HG02759 (cell line): Measurements from ENCODE around the gene GRIN1.
"Not testable (repeated sequence)": the region's sequence is repeated elsewhere in the genome, so short reads cannot be mapped to it uniquely, and the experiment has no call there.

ENCODE experiments used
- ATAC-seq: cut with Tn5 transposase; IDR thresholded peaks from one replicate; pipeline ENCODE4 v1.9.1; 2021; ENCODE audit warnings: mild to moderate bottlenecking, moderate library complexity; ENCODE audit not compliant: unreplicated experiment

Gene GRIN1

DNA sequence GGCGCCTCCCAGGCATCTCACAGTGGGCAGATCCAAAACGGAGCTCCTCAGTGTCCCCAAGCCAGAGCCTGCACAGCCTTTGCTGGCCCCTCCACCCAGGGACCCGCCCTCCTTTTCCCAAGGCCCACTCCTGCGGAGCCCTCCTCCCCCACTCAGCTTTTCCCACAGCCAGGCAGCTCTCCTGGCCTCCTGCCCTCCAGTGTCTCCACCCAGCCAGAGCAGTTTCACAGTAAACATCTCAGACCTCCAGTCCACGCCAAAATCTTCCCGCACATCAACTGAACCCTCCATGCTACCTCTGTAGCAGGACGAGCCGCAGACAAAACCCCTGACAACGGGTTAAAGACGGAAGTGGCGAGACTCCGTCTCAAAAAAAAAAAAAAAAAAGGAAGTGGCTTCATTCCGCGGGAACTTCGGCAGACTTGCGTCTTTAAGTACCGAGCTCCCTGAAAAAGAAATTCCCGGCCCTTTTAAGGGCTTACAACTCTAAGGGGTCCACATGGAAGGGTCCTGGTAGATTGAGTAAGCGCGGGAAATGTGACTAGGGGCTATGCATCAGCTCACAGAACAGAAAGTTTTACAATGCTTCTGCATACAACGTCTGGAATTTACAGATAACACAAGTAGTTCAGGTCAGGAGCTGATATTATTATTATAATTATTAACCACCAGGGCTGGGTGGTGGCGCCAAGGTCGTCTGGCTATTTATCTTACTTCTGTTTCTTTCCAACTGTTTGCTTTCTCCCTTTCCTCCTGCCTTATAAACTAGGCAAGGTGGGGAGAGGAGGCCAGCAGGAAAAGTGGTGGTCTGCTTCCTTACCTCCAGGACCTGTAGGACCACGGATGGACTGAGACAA is 11.4 kb upstream of the GRIN1 start:
- ATAC-seq = no peak

GRCh38 chr9:137128158-137128861 is 10.6 kb upstream of the GRIN1 start:
- no peak for ATAC-seq

DNA sequence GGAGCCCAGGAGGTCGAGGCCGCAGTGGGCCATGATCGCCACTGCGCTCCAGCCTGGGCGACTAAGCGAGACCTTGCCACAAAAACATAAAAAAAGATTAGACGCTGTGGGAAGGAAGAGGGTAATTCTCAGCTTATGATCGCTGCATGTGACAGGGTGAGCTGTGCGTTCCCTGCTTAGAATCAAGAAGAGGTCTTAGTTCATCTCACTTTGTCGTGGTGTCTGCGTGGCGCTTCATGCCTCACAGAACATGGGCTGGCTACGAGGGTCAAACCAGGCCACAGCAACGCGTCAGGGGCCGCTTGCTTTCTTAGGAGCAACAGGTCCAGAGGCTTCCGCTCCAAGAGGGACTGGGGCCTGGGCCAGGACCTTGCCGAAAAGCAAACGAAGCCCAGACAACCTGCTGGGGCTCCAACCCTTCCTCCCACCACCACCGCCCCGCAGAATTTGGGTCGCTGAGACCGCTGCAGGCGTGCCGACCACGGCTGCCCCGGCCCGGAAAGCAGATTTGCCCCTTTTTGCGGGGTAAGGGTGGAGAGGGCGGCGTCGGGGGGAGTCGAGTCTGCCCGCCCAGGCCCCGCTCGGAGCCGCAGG is 10.0 kb upstream of the GRIN1 start:
- peak; percentile 17 for ATAC-seq

DNA sequence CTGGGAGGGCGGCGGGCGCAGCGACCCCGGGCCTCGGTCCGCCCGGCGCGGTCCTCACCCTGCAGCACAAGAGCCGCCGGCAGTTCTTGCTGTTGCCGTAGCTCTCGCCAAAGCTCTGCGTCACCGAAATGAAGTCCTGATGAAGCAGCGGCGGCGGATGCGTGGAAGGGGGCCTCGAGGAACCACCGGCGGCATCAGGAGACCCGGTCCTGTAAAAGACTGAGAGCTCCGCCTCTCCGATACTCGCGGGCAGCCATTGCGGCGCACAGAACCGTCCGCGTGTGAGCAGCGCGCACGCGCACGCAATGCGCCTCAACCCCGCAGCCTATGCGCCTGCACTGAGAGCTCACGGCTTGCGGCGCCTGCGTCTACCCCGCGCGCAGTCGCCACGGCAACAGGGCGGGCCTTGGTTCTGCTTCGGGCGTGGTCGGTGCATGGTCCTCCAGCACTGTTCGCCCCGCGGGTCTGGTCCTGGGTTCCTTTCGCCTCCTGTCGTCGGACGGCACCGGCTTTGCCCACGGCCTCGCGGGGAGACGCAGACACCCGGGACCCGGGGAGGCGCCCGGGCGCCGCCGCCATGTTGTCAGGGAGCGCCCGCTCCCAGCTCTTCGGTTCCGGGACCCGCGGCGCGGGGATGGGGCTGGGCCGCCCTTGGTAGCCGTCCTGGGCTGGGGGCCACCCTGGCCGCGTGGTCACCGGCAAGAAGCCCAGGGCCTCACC is 9.3 kb upstream of the GRIN1 start:
- ATAC-seq = peak; percentile 84

GRCh38 chr9:137130176-137130755 is 8.7 kb upstream of the GRIN1 start:
- peak; percentile 30 for ATAC-seq

- no peak for ATAC-seq
Observed at GRCh38 chr9:137134191-137134590, 4.8 kb upstream of the GRIN1 start.

- ATAC-seq = not testable (repeated sequence)
Observed at GRCh38 chr9:137135154-137135553, 3.8 kb upstream of the GRIN1 start.

DNA sequence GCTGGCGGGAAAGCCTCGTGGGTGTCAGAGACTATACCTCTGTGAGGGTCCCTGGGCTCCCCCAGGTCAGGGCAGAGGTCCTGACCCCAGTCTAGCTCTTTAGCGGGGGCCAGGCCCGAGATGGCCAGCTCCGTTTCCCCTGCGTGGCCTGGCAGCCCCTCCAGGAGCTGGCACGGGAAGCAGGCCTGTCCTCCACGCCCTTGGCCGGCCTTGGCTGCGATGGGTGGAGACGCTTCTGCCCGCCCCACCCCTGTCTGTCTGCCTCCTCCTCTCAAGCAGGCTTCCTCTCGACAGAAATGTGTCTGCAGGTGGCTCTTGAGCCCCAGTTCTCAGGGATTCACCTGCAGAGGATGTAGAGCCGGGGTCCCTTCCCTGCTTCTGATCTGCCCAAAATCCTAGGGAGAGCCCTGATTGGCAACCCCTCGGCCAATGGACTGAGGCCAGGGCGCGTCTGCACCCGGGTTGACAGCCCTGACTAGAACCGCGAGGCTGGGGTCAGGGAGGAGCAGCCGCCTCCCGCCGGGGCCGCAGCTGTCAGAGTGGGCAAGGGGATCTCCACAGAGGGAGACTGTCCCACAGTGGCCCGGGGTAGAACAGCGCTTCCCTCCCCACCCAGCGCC is 2.6 kb upstream of the GRIN1 start:
- no peak for ATAC-seq

GRCh38 chr9:137136881-137137607 is 1.9 kb upstream of the GRIN1 start:
- ATAC-seq = no peak

DNA sequence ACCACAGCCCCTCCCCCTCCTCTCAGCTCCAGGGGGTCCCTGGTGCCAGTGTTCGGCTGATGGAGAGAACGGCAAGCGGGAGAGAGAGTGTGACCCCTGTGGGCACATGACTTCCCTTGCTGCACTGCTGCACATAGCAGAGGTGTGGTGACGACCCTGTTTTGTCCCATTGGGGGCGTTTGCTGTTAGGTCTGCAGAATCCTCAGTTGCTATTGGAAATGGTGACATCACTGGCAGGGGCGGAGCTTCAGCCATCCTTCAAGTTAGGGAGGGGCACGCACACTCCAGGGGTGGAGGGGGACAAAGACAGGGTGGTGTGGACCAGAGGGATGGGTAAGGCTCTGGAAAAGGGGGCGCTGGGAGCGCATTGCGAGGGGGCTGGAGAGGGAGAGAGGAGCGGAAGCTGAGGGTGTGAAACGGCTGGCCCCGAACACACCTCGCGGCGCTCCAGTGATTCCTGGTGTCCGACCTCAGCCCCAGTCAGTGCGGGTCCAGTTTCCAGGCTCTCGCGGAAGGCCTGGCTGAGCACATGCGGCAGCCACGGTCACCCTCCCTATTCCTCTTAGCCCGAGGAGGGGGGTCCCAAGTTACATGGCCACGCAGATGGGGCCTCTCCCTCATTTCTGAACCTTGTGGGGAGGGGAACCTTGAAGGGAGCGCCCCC is 764 bp upstream of the GRIN1 start:
- no peak for ATAC-seq

DNA sequence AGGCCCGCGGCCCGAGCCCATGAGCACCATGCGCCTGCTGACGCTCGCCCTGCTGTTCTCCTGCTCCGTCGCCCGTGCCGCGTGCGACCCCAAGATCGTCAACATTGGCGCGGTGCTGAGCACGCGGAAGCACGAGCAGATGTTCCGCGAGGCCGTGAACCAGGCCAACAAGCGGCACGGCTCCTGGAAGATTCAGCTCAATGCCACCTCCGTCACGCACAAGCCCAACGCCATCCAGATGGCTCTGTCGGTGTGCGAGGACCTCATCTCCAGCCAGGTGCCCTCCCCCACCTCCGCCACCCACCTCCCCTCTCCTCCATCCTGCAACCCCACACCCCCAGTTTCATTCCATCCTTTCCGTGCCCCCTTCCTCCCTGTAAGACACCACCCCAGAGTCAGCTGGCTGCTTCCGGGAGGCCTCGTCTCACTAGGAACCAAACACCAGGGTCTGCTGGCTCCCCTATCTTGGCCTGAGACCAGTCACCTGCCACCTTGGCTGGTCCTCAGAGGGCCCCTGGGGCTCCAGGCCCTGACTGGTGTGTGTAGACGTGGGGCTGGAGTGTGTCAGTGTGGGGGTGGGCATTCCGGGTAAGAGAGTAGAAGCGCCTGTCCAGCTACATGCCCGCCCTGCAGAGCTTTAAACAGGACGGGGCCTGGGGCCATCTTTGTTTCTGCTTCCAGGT is 655 bp downstream of the GRIN1 start:
- no peak for ATAC-seq

DNA sequence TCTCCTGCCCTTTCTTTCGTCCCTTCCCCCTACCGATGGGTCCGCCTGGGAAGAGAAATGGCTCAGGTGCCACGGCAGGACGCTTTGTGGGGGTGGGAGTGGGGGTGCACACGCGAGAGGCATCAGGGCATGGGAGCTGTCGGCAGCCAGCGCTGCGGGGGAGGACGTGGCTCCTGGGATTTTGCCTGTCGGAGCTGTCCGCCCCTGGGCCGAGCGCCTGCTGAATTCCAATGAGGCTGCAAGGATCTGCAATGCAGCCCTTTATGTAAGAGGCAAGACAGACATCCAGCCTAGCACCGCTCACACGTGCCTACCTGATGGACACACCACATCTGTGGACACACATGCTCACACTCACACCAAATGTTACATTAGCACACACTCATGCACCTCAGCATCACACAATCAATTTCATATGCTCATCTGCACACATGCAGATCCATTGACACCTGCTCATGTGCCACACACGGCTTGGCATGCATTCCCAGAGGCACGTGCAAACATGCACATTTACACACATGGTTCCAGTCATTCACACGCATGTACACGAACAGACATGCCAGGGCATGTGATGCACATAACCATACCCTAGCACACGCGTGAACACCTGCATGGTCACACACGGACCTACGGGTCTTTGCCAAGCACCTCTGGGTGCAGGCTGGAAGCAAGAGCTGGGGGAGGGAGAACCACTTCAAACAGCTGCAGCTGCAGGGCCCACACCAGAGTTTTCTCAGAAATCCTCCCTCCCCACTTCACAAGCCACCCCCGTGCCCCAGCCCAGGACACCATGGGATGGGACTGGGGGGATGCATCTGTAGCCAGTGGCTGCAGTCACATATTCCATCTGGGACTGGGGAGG is 1.4 kb downstream of the GRIN1 start:
- ATAC-seq = no peak

GRCh38 chr9:137141050-137141810 is 2.3 kb downstream of the GRIN1 start:
- ATAC-seq = no peak

GRCh38 chr9:137141976-137142936 is 3.3 kb downstream of the GRIN1 start:
- ATAC-seq = no peak

DNA sequence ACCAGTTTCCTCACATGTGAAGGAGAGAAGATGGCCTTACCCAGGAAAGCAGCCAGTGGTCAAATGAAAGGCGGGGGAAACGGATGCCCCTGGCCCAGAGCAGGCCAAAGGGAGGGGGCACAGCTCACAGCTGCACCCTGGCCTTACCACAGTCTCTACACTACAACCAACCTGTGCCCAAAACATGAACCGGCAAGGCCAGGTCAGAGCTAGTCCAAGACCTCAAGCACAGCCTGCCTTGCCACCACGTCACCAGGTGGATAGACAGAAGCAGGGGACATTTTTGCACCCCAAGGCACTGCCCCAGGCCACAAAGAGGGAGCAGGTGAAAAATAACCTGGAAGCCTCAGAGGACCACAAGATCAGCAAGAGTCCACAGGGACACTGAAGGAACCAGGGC is 4.5 kb downstream of the GRIN1 start:
- no peak for ATAC-seq
